B cell (primary cell): ENCODE data around the gene EBLN2. TPM values are rescaled to one million over a fixed set of nuclear protein-coding genes. Genes with fewer than 3 reads are reported as not detected.

Source experiments
- ATAC-seq: fragments of 200-7000 bp; cut with Tn5 transposase; one replicate; pipeline ENCODE4 v1.10.0; 2021; ENCODE audit warnings: low read depth, mild to moderate bottlenecking, moderate number of reproducible peaks, moderate library complexity
- CTCF ChIA-PET: fragments of 350-600 bp; sonication (Branson Sonifier 250); formaldehyde crosslinking; loops from one replicate; lab custom pipeline; 2021; ENCODE audit warnings: antibody characterized with exemption, inconsistent platforms; lab: Charles Lee
- POLR2A ChIA-PET: fragments of 350-600 bp; sonication (Branson Sonifier 250); formaldehyde crosslinking; loops from one replicate; lab custom pipeline; 2021; ENCODE audit warnings: antibody characterized with exemption; lab: Charles Lee
- DNase-seq: peaks from one replicate; pipeline ENCODE4 v3.0.0; 2013
- H2AFZ ChIP-seq: 2 replicates; pipeline ENCODE4 v1.6.1; 2012; ENCODE audit warnings: mild to moderate bottlenecking, low read depth, low read length; ENCODE audit not compliant: insufficient read depth, poor library complexity, severe bottlenecking
- H3K27ac ChIP-seq, 2 donors: 1 replicate in 1 of 2; 2 replicates in 1 of 2; pipeline ENCODE4 v1.5.1; 2012 to 2013; ENCODE audit warnings: low read length in 2 of 2, mild to moderate bottlenecking in 2 of 2, moderate library complexity in 1 of 2
- H3K27me3 ChIP-seq, 4 experiments: fragments of 200-600 bp in 1 of 4; sonication (generic) in 1 of 4; replicated peaks in 1 of 4; 1 replicate in 2 of 4; 2 replicates in 2 of 4; pipeline versions ENCODE4 v1.6.1 to v1.7.0; 2013 to 2016; ENCODE audit warnings: low read length in 3 of 4, mild to moderate bottlenecking in 2 of 4, mixed read lengths in 1 of 4, moderate library complexity in 1 of 4; ENCODE audit not compliant: insufficient read depth in 4 of 4, control insufficient read depth in 3 of 4; ENCODE audit errors: control extremely low read depth in 1 of 4
- H3K36me3 ChIP-seq, 2 experiments: replicated peaks in 1 of 2; 1 replicate in 1 of 2; 2 replicates in 1 of 2; pipeline versions ENCODE4 v1.6.1 to v1.7.1; 2013; ENCODE audit warnings: low read length in 1 of 2; ENCODE audit not compliant: insufficient read depth in 2 of 2, control insufficient read depth in 1 of 2; ENCODE audit errors: control extremely low read depth in 1 of 2, extremely low read depth in 1 of 2
- H3K4me1 ChIP-seq, 2 donors: fragments of 200-600 bp in 1 of 2; sonication (generic) in 1 of 2; 1 replicate in 1 of 2; 2 replicates in 1 of 2; pipeline versions ENCODE4 v1.5.1 to v1.6.1; 2013 to 2017; ENCODE audit warnings: low read length in 2 of 2; ENCODE audit not compliant: control insufficient read depth in 2 of 2, insufficient read depth in 2 of 2
- H3K4me2 ChIP-seq: replicated peaks from 2 replicates; pipeline ENCODE3; 2012; ENCODE audit warnings: mild to moderate bottlenecking, low read depth, low read length; ENCODE audit not compliant: poor library complexity, severe bottlenecking
- H3K4me3 ChIP-seq, 5 experiments: fragments of 200-600 bp in 1 of 5; sonication (generic) in 1 of 5; 1 replicate in 3 of 5; 2 replicates in 2 of 5; pipeline versions ENCODE4 v1.5.1 to v1.7.0; 2011 to 2016; ENCODE audit warnings: low read length in 4 of 5, mild to moderate bottlenecking in 4 of 5, low read depth in 2 of 5, control low read depth in 1 of 5, moderate library complexity in 1 of 5; ENCODE audit not compliant: insufficient read depth in 1 of 5; ENCODE audit errors: control extremely low read depth in 1 of 5, extremely low read depth in 1 of 5
- H3K79me2 ChIP-seq: fragments of 200-600 bp; sonication (generic); one replicate; pipeline ENCODE4 v1.6.0; 2016; ENCODE audit warnings: low read length; ENCODE audit not compliant: control insufficient read depth, insufficient read depth
- H3K9ac ChIP-seq: fragments of 200-600 bp; sonication (generic); 2 replicates; pipeline ENCODE4 v1.6.1; 2017; ENCODE audit warnings: mild to moderate bottlenecking, low read length, moderate library complexity
- H3K9me3 ChIP-seq, 3 donors: one replicate each; pipeline versions ENCODE4 v1.6.1 to v1.7.1; 2013; ENCODE audit warnings: low read length in 2 of 3; ENCODE audit not compliant: control insufficient read depth in 2 of 3, insufficient read depth in 1 of 3; ENCODE audit errors: control extremely low read depth in 1 of 3
- H4K20me1 ChIP-seq: 2 replicates; pipeline ENCODE4 v1.6.0; 2012; ENCODE audit warnings: mild to moderate bottlenecking, low read length; ENCODE audit not compliant: insufficient read depth, control insufficient read depth, poor library complexity, severe bottlenecking
- H3K27ac Mint-ChIP-seq: one replicate; pipeline ENCODE4 v1.8.0; 2021; ENCODE audit warnings: mixed read lengths
- H3K27me3 Mint-ChIP-seq: one replicate; pipeline ENCODE4 v1.8.0; 2021; ENCODE audit warnings: mixed read lengths
- H3K4me1 Mint-ChIP-seq: one replicate; pipeline ENCODE4 v1.8.0; 2021; ENCODE audit warnings: mixed read lengths
- H3K4me3 Mint-ChIP-seq: one replicate; pipeline ENCODE4 v1.8.0; 2021; ENCODE audit warnings: mixed read lengths
- H3K9me3 Mint-ChIP-seq: one replicate; pipeline ENCODE4 v1.8.0; 2022; ENCODE audit warnings: mixed read lengths; ENCODE audit not compliant: insufficient read depth
- EZH2 ChIP-seq: IDR thresholded peaks from 2 replicates; pipeline ENCODE4 v1.6.1; 2012; ENCODE audit warnings: borderline replicate concordance, low read depth, mild to moderate bottlenecking, moderate library complexity, low read length; ENCODE audit not compliant: insufficient read depth, poor library complexity, severe bottlenecking
- WGBS: methylation state at CpG from one replicate; pipeline ENCODE4 v1.1.5; 2013; ENCODE audit warnings: missing lambda C conversion rate; ENCODE audit not compliant: insufficient coverage; 5-methylcytosine and 5-hydroxymethylcytosine counted together
- intact Hi-C: fragments of 100-400 bp; cut with micrococcal nuclease; formaldehyde crosslinking; loops from one replicate; pipeline ENCODE4 v1.10.0; 2022
- polyA plus RNA-seq: library from polyadenylated mRNA; depleted of rRNA; stranded (reverse); fragments of >200 nt; gene quantifications from 2 replicates; pipeline ENCODE4 v1.2.3, GENCODE V29; 2012
- total RNA-seq, 2 donors: library from RNA; stranded (reverse); fragments of 120-200 nt in 1 of 2; gene quantifications; 1 replicate in 1 of 2; 2 replicates in 1 of 2; pipeline versions ENCODE4 v1.2.3 to v1.2.4, GENCODE V29; 2013 to 2022
- TF ChIP-seq, protein P1 (sequence below): fragments of 200-600 bp; IDR thresholded peaks from one replicate; pipeline ENCODE4 v1.8.0; 2022; ENCODE audit warnings: antibody characterized with exemption, mild to moderate bottlenecking

Gene EBLN2
- total and polyA plus RNA-seq, 2 donors (not counting 1 experiment from before 2014, with no cell fraction given) = 4.5 to 10.2 TPM

DNA sequence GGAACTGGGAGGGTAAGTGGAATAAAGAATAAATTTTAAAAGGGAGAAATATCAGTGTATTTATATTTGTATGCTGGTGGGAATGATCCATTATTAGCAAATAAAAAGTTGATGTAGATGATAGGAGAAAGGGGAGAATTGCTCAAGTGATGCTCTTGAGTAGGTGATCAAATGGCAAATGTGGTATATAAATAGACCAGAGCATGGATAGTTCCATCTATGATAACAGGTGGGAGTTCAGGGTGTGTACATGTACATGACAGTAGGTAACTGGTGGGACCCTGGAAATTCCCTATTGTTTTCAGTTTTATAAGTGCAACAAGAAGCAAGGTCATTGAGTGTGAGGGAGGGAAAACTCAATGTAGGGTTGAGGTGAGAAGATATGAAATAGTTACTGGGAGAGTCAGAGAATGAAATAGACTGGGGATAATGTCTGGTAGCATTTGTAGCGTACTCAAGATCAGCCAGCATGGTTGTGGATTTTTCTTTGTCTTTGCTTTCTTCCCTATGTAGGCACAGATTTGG lies 31.3 kb upstream of the EBLN2 start:
- Histone ChIP-seq H3K4me2 (no peak overlapping the region), H3K9me3 (no peaks in the 10 kb centered on the region), H2AFZ (no peak overlapping the region), H3K4me3 (no peak overlapping the region), H3K79me2 (peaks cover 99% of the 10 kb centered on the region), H3K4me1 (peaks cover 0 to 4% of the 10 kb centered on the region in 2 donors), H3K27ac (no peak overlapping the region), H3K36me3 (peaks cover 2 to 3% of the 10 kb centered on the region in 2 experiments), H4K20me1 (peaks cover 85% of the 10 kb centered on the region), H3K27me3 (no peaks in the 10 kb centered on the region), H3K9ac (no peak overlapping the region)
- ATAC-seq (no peak), DNase-seq (no peak)
- 86% methylated on average over 1 of the region's 1 CpG for WGBS
- Mint-ChIP-seq H3K9me3 (no peaks in the 10 kb centered on the region), H3K4me1 (peaks cover 69% of the 10 kb centered on the region), H3K27me3 (no peaks in the 10 kb centered on the region), H3K4me3 (no peak overlapping the region), H3K27ac (no peak overlapping the region)
- ChIA-PET CTCF (no interaction called here), POLR2A (no interaction called here)
- intact Hi-C loops = no loop called here
- TF ChIP-seq, protein P1, sequence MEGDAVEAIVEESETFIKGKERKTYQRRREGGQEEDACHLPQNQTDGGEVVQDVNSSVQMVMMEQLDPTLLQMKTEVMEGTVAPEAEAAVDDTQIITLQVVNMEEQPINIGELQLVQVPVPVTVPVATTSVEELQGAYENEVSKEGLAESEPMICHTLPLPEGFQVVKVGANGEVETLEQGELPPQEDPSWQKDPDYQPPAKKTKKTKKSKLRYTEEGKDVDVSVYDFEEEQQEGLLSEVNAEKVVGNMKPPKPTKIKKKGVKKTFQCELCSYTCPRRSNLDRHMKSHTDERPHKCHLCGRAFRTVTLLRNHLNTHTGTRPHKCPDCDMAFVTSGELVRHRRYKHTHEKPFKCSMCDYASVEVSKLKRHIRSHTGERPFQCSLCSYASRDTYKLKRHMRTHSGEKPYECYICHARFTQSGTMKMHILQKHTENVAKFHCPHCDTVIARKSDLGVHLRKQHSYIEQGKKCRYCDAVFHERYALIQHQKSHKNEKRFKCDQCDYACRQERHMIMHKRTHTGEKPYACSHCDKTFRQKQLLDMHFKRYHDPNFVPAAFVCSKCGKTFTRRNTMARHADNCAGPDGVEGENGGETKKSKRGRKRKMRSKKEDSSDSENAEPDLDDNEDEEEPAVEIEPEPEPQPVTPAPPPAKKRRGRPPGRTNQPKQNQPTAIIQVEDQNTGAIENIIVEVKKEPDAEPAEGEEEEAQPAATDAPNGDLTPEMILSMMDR = no peak
- TF ChIP-seq EZH2 = no peak

DNA sequence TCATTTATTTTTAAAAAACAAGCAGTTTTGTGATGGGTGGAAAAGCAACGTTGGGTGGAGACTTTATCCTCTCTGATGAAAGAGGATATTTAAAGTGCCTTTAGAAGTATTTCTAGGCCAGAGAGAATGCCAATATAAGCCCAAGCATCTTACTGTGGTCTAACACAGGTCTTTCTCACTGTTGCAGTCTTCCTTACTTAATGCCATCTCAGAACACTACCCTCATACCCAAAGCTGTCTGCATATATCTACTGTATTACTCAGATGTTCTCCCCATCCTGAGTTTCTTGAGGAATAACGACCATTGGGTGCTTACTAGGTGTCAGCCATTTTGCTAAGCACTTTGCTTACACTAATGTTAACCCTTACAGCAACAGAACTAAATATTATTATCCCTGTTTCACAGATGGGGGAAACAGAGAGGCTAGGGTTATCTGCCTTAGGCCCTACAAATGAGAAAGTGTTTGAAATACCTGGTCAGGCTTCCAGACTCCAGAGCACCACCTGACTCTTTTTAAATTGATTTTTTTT lies 29.8 kb upstream of the EBLN2 start:
- Histone ChIP-seq H3K4me1 (peaks cover 0 to 4% of the 10 kb centered on the region in 2 donors), H3K9ac (no peak overlapping the region), H4K20me1 (peaks cover 79% of the 10 kb centered on the region), H3K79me2 (peaks cover 99% of the 10 kb centered on the region), H3K4me2 (no peak overlapping the region), H2AFZ (no peak overlapping the region), H3K36me3 (peaks cover 2 to 3% of the 10 kb centered on the region in 2 experiments), H3K9me3 (no peaks in the 10 kb centered on the region), H3K27me3 (no peaks in the 10 kb centered on the region), H3K27ac (no peak overlapping the region), H3K4me3 (no peak overlapping the region)
- no peak for ATAC-seq
- intact Hi-C loops = no loop called here
- WGBS = no CpG with 5 or more reads among the region's 2 CpGs
- Mint-ChIP-seq H3K4me1 (peaks cover 73% of the 10 kb centered on the region), H3K9me3 (no peaks in the 10 kb centered on the region), H3K27me3 (no peaks in the 10 kb centered on the region), H3K27ac (no peak overlapping the region), H3K4me3 (no peak overlapping the region)
- POLR2A ChIA-PET = no interaction called here
- CTCF ChIA-PET = no interaction called here
- TF ChIP-seq EZH2 = no peak
- TF ChIP-seq, protein P1 = no peak
- no peak for DNase-seq
